Astrocyte of the cerebellum (primary cell): ENCODE results near the gene NDOR1.

Source experiments
- DNase-seq: peaks from one replicate; pipeline ENCODE4 v3.0.0-alpha.2; 2011; ENCODE audit warnings: low read depth
- H3K4me3 ChIP-seq: 2 replicates; pipeline ENCODE4 v1.5.1; 2011; ENCODE audit warnings: mild to moderate bottlenecking, low read depth, low read length, moderate library complexity
- CTCF ChIP-seq: IDR thresholded peaks from 2 replicates; pipeline ENCODE4 v1.5.1; 2012; ENCODE audit warnings: low read length, low read depth, moderate library complexity, mild to moderate bottlenecking; ENCODE audit errors: missing control alignments
- in situ Hi-C: cut with HindIII; loops from 2 replicates; pipeline ENCODE4 v1.10.0; 2017; ENCODE audit warnings: low sequenced_read_pairs

Gene NDOR1

GRCh38 chr9:137192448-137192780, 13.1 kb upstream of the NDOR1 start:
- H3K4me3 ChIP-seq = no peak overlapping the region
- no peak for TF ChIP-seq CTCF
- no peak for DNase-seq
- in situ Hi-C loops = no loop called here

- no peak overlapping the region for H3K4me3 ChIP-seq
- DNase-seq = no peak
- no peak for TF ChIP-seq CTCF
- in situ Hi-C loops = no loop called here
Observed at GRCh38 chr9:137192859-137193258, 12.6 kb upstream of the NDOR1 start.

DNA sequence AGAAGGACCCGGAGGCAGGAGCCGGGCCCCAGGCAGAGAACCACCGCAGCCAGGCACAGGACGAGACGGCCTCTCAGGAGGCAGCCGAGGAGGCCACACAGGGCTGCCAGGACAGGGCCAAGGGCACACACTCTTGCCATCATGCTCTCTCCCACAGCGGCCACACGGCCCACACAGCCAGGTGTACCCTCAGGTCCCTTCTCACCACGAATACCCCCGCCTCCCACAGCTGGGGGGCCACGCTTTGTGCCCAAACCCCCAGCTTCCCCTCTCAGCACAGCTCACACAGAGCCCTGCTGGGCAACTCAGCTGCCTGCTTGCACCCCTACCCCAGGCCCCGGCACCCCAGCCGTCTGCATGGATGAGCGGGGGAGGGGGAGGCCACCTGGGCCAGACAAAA, 11.7 kb upstream of the NDOR1 start:
- H3K4me3 ChIP-seq = no peak overlapping the region
- TF ChIP-seq CTCF = no peak
- in situ Hi-C loops = no loop called here
- DNase-seq = no peak

GRCh38 chr9:137194388-137194787, 11.1 kb upstream of the NDOR1 start:
- DNase-seq = no peak
- no peak overlapping the region for H3K4me3 ChIP-seq
- in situ Hi-C loops = no loop called here
- TF ChIP-seq CTCF = no peak

DNA sequence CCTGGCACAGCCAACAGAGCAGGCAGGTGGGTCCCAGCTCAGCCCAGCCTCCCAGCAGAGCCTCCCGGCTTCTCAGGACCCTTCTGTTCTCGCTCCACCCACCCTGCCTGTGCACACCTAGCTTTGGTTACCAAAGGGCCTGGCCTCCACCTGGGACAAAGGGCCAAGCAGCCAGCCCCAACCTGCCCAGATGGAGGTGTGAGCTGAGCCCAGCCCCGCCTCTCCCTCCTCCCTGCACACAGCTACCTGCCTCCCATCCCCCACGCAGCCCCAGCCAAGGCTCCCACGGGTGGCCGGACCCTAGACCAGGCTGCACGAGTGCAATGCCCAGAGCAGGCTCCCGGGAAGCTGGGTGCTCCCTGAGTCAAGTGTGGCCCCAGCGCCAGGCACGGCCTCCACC, 10.6 kb upstream of the NDOR1 start:
- no peak for TF ChIP-seq CTCF

GRCh38 chr9:137195525-137196220, 9.8 kb upstream of the NDOR1 start:
- in situ Hi-C loops = no loop called here
- no peak overlapping the region for H3K4me3 ChIP-seq
- no peak for TF ChIP-seq CTCF
- DNase-seq = no peak

More for the DNA sequence above, 10.6 kb upstream of the NDOR1 start:
- in situ Hi-C loops = no loop called here
- no peak overlapping the region for H3K4me3 ChIP-seq
- no peak for DNase-seq
